K562 (cell line): ENCODE measurements around the gene ZFYVE28. TPM values are rescaled to one million over a fixed set of nuclear protein-coding genes. Genes with fewer than 3 reads are reported as not detected.

ENCODE experiments used
- ARNT ChIP-seq, 2 experiments: fragments of 450-650 bp; IDR thresholded peaks; 2 replicates each; pipeline ENCODE4 v1.6.1; 2016; ENCODE audit warnings: mild to moderate bottlenecking in 1 of 2
- BRCA1 ChIP-seq, 2 experiments: fragments of 450-650 bp in 1 of 2; sonication (generic) in 1 of 2; formaldehyde crosslinking in 1 of 2; IDR thresholded peaks; 2 replicates each; pipeline versions ENCODE4 v1.5.0 to v1.6.1; 2017 to 2020; ENCODE audit warnings: mild to moderate bottlenecking in 1 of 2, missing genetic modification reagents in 1 of 2
- GABPA ChIP-seq: fragments of 200-800 bp; sonication (Bioruptor generic); conservative IDR thresholded peaks from 2 replicates; pipeline ENCODE4 v1.6.1; 2016; ENCODE audit warnings: low read depth, missing genetic modification characterization, missing compliant biosample characterization
- NFE2L1 ChIP-seq: fragments of 450-650 bp; IDR thresholded peaks from 2 replicates; pipeline ENCODE4 v1.6.1; 2016; ENCODE audit warnings: missing genetic modification characterization, low read depth, mild to moderate bottlenecking, missing compliant biosample characterization, moderate library complexity, borderline replicate concordance
- NRF1 ChIP-seq, 2 experiments: fragments of 450-650 bp; IDR thresholded peaks in 1 of 2; conservative IDR thresholded peaks in 1 of 2; 2 replicates each; pipeline ENCODE4 v1.6.1; 2014; ENCODE audit warnings: mild to moderate bottlenecking in 2 of 2
- PHF20 ChIP-seq: fragments of 450-650 bp; IDR thresholded peaks from 2 replicates; pipeline ENCODE4 v1.6.1; 2018; ENCODE audit not compliant: partially characterized antibody
- PTRF ChIP-seq: fragments of 450-650 bp; IDR thresholded peaks from 2 replicates; pipeline ENCODE4 v1.6.1; 2016; ENCODE audit warnings: mild to moderate bottlenecking, missing genetic modification characterization, missing compliant biosample characterization
- SIN3B ChIP-seq: fragments of 450-650 bp; IDR thresholded peaks from 2 replicates; pipeline ENCODE4 v1.6.1; 2017; ENCODE audit warnings: low read depth, mild to moderate bottlenecking, moderate library complexity
- TAF9B ChIP-seq: fragments of 450-650 bp; IDR thresholded peaks from 2 replicates; pipeline ENCODE4 v1.6.1; 2018; ENCODE audit warnings: mild to moderate bottlenecking; ENCODE audit not compliant: partially characterized antibody
- ZBED1 ChIP-seq: IDR thresholded peaks from 2 replicates; pipeline ENCODE4 v1.6.1; 2014
- ZC3H8 ChIP-seq: fragments of 450-650 bp; IDR thresholded peaks from 2 replicates; pipeline ENCODE4 v1.6.1; 2017
- ZNF175 ChIP-seq: fragments of 200-800 bp; sonication (Bioruptor generic); IDR thresholded peaks from 2 replicates; pipeline ENCODE4 v1.6.1; 2016; ENCODE audit warnings: low read depth, mild to moderate bottlenecking, missing genetic modification characterization, missing compliant biosample characterization
- ZNF431 ChIP-seq: sonication (generic); formaldehyde crosslinking; IDR thresholded peaks from 2 replicates; pipeline ENCODE4 v1.8.0; 2022; ENCODE audit warnings: mild to moderate bottlenecking, missing genetic modification reagents
- ZNF717 ChIP-seq: fragments of 250-450 bp; sonication (Bioruptor Pico); IDR thresholded peaks from 2 replicates; pipeline ENCODE4 v1.5.0; 2021
- polyA plus RNA-seq, 8 experiments: library from polyadenylated mRNA; depleted of rRNA in 4 of 8; stranded (reverse) in 5 of 8; unstranded in 3 of 8; fragments of >200 nt; fragmentation: Nextera tagmentation in 2 of 8; fragmentation: Illumina TruSeq in 1 of 8; extraction: Ambion mirVana in 2 of 8; extraction: Trizol in 1 of 8; gene quantifications; 2 replicates each; pipeline versions ENCODE4 v1.2.1 to v1.2.3, GENCODE V29; 2011 to 2014; ENCODE audit warnings: inconsistent platforms in 1 of 8, missing spikeins in 1 of 8
- total RNA-seq, 7 experiments: library from RNA; depleted of rRNA in 6 of 7; stranded (reverse); fragments of >200 nt in 6 of 7; fragmentation: Illumina TruSeq in 2 of 7; extraction: Trizol in 2 of 7; gene quantifications; 2 replicates each; pipeline versions ENCODE4 v1.2.1 to v1.2.3, GENCODE V29; 2011 to 2021; ENCODE audit warnings: low replicate concordance in 1 of 7
- TF ChIP-seq, protein P1 (sequence below): sonication (generic); formaldehyde crosslinking; IDR thresholded peaks from 2 replicates; pipeline ENCODE4 v1.8.0; 2022; ENCODE audit warnings: mild to moderate bottlenecking, low read depth, missing genetic modification reagents
- TF ChIP-seq, protein P2 (sequence below), 2 experiments: IDR thresholded peaks; 2 replicates each; pipeline ENCODE4 v1.6.1; 2012; ENCODE audit warnings: improper control_type of control experiment in 2 of 2, low read depth in 2 of 2, low read length in 2 of 2, borderline replicate concordance in 1 of 2

ZFYVE28 gene
- total and polyA plus RNA-seq, 9 of the 15 experiments (the other 6 are each of a cell fraction or from before 2014, with no cell fraction given), result 1.3 to 24.8 (median 8.9) TPM

DNA sequence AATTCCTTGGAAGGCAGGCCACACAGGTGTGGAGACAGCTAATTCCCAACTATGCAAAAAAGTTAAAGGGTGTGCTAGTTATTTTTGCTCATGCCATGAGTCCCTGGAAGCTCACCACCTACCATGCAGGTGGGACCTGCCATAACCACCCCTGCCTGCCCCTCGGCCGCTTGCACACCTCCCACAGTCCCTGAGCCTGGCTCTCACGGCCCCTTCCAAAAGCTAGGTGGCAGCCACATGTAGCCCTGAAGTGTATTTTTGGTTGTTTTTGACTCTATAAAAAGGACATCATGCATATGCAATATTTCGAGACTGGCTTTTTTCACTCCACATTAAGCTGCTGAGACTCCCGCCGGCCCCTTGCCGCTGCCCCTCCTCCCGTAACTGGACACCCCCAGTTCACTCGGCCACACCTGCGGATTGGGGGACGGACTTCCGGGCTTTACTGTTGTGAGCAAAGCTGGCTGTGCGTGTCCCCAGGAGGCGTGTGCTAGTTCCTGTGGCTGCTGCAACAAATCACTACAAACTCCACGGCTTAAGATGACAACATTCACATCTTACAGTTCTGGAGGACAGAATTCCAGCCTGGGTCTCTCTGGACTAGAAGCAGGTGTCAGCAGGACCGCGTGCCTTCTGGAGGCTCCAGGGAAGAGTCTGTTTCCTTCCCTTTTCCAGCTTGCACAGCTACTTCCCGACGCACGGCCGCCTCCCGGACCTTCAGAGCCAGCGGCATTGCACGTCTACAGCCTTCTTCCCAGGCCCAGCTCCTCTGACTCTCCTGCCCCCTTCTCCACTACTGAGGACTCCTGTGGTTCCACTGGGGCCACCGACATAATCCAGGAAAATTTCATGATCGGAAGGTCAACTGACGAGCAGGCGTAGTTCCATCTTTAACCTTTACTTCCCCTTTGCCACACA is 24.8 kb downstream of the ZFYVE28 start (continued):
- TF ChIP-seq PHF20 (no peak), ZC3H8 (no peak), ZNF175 (CRISPR knock-in tag) (no peak), BRCA1 (IDR thresholded peaks at IDR 0.05) (no peak), BRCA1 (CRISPR knock-in tag; IDR thresholded peaks at IDR 0.05) (no peak), ARNT (IDR thresholded peaks at IDR 0.05) (no peak), NFE2L1 (tag) (no peak), TAF9B (no peak), ZBED1 (0 out of 2 replicates have a peak, but pooled peaks have one; percentile 36), ZNF717 (CRISPR knock-in tag) (no peak), GABPA (peak; percentile 63), NRF1 (conservative IDR thresholded peaks at IDR 0.05 in 1 of 2, IDR thresholded peaks at IDR 0.05 in 1 of 2) (peak in 1 of 2 experiments; percentile 47; a peak in 1 of 4 replicates), ZNF431 (CRISPR knock-in tag) (peak; percentile 71; the same call in 1 of the 2 replicates), SIN3B (no peak), PTRF (0 out of 2 replicates have a peak, but pooled peaks have one; percentile 39)
- TF ChIP-seq, protein P1, sequence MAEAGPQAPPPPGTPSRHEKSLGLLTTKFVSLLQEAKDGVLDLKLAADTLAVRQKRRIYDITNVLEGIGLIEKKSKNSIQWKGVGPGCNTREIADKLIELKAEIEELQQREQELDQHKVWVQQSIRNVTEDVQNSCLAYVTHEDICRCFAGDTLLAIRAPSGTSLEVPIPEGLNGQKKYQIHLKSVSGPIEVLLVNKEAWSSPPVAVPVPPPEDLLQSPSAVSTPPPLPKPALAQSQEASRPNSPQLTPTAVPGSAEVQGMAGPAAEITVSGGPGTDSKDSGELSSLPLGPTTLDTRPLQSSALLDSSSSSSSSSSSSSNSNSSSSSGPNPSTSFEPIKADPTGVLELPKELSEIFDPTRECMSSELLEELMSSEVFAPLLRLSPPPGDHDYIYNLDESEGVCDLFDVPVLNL (CRISPR knock-in tag), result no peak
- TF ChIP-seq, protein P2, sequence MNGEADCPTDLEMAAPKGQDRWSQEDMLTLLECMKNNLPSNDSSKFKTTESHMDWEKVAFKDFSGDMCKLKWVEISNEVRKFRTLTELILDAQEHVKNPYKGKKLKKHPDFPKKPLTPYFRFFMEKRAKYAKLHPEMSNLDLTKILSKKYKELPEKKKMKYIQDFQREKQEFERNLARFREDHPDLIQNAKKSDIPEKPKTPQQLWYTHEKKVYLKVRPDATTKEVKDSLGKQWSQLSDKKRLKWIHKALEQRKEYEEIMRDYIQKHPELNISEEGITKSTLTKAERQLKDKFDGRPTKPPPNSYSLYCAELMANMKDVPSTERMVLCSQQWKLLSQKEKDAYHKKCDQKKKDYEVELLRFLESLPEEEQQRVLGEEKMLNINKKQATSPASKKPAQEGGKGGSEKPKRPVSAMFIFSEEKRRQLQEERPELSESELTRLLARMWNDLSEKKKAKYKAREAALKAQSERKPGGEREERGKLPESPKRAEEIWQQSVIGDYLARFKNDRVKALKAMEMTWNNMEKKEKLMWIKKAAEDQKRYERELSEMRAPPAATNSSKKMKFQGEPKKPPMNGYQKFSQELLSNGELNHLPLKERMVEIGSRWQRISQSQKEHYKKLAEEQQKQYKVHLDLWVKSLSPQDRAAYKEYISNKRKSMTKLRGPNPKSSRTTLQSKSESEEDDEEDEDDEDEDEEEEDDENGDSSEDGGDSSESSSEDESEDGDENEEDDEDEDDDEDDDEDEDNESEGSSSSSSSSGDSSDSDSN (IDR thresholded peaks at IDR 0.05; ENCODE audit: borderline replicate concordance in 1 of 2, low read depth in 2 of 2, low read length in 2 of 2), result peak in 1 of 2 experiments; percentile 48; a peak in 1 of 4 replicates
